Kidney epithelial cell (primary cell): ENCODE data around the gene NRF1. TPM values are rescaled to one million over a fixed set of nuclear protein-coding genes. Genes with fewer than 3 reads are reported as not detected.

Source experiments
- DNase-seq: peaks from one replicate; pipeline ENCODE4 v3.0.0-alpha.2; 2010; ENCODE audit warnings: low read depth
- H3K27me3 ChIP-seq: 2 replicates; pipeline ENCODE4 v1.6.0; 2011; ENCODE audit warnings: low read length; ENCODE audit not compliant: control insufficient read depth, insufficient read depth
- H3K36me3 ChIP-seq: 2 replicates; pipeline ENCODE4 v1.5.1; 2011; ENCODE audit warnings: low read length; ENCODE audit not compliant: control insufficient read depth, insufficient read depth
- H3K4me3 ChIP-seq: 2 replicates; pipeline ENCODE4 v1.5.1; 2011; ENCODE audit warnings: low read depth, mild to moderate bottlenecking, control low read depth, low read length
- CTCF ChIP-seq: IDR thresholded peaks from 2 replicates; pipeline ENCODE4 v1.5.1; 2011; ENCODE audit warnings: mild to moderate bottlenecking, moderate library complexity, low read length, control low read depth, inconsistent platforms; ENCODE audit not compliant: insufficient read depth, poor library complexity, severe bottlenecking
- total RNA-seq: library from RNA; depleted of rRNA; stranded (reverse); fragments of >200 nt; gene quantifications from 2 replicates; pipeline ENCODE4 v1.2.3, GENCODE V29; 2015

NRF1 gene
- total RNA-seq, 1 donor from 2014 or later: 9.3 TPM

DNA sequence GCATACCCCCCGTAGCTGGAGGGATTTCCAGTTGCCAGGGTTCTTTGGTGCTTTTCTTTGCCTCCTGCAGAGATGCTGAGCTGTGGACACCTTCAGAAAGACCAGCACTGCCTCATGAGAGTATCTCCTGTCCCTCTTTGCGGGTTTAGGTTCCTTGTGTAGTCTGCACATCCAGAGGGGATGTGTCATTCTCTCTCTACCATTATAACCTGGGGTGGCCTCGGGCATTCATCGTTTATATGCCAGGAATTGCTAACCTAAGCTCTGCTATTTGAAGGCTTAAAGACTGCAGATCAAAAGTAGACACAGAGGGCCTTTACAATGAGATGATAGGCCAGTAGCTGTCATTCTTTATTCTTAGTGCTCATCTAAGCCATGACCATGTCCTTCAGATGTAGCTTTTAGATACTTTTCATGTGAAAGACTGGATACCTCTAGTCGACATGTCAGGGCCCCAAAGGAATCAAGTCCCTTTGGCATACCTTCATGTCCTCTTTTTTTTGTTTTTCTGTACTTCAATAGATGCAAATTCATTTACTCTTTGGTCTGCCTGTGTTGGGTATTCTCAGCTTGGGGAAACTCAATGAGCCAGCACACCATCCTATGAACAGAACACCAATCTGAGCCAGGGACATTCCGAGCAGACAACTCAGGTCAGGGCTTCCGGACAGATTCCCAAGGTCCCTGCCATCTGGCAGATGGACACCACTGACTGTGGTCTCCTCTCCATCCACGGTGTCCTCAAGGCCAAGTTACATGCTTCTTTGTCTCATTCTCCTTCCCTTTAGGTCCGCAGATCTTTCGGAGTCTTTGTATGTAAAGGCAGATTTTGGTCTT is 129.3 kb downstream of the NRF1 start:
- H3K27me3 ChIP-seq: no peaks in the 10 kb centered on the region

GRCh38 chr7:129741743-129742213 is 130.3 kb downstream of the NRF1 start:
- DNase-seq: no peak
- Histone ChIP-seq H3K4me3 (no peak overlapping the region), H3K36me3 (no peaks in the 10 kb centered on the region), H3K27me3 (no peaks in the 10 kb centered on the region)
- TF ChIP-seq CTCF: no peak

More for the DNA sequence above, 129.3 kb downstream of the NRF1 start:
- DNase-seq: no peak
- no peak for TF ChIP-seq CTCF
- Histone ChIP-seq H3K4me3 (no peak overlapping the region), H3K36me3 (no peaks in the 10 kb centered on the region)

GRCh38 chr7:129742256-129742655 is 130.7 kb downstream of the NRF1 start:
- no peak for DNase-seq
- Histone ChIP-seq H3K27me3 (no peaks in the 10 kb centered on the region), H3K4me3 (no peak overlapping the region), H3K36me3 (no peaks in the 10 kb centered on the region)
- no peak for TF ChIP-seq CTCF

GRCh38 chr7:129746857-129747529 is 135.5 kb downstream of the NRF1 start:
- Histone ChIP-seq H3K4me3 (no peak overlapping the region), H3K36me3 (no peaks in the 10 kb centered on the region), H3K27me3 (no peaks in the 10 kb centered on the region)
- no peak for TF ChIP-seq CTCF
- DNase-seq: no peak

- Histone ChIP-seq H3K36me3 (no peaks in the 10 kb centered on the region), H3K4me3 (no peak overlapping the region), H3K27me3 (no peaks in the 10 kb centered on the region)
- no peak for TF ChIP-seq CTCF
- no peak for DNase-seq
Observed at GRCh38 chr7:129748356-129749109, 137.0 kb downstream of the NRF1 start.
